ENCODE measurements around the gene PTX4. TPM values are rescaled to one million over a fixed set of nuclear protein-coding genes. Genes with fewer than 3 reads are reported as not detected.

Gene PTX4
- total RNA-seq, 1 donor from 2014 or later, result not detected

DNA sequence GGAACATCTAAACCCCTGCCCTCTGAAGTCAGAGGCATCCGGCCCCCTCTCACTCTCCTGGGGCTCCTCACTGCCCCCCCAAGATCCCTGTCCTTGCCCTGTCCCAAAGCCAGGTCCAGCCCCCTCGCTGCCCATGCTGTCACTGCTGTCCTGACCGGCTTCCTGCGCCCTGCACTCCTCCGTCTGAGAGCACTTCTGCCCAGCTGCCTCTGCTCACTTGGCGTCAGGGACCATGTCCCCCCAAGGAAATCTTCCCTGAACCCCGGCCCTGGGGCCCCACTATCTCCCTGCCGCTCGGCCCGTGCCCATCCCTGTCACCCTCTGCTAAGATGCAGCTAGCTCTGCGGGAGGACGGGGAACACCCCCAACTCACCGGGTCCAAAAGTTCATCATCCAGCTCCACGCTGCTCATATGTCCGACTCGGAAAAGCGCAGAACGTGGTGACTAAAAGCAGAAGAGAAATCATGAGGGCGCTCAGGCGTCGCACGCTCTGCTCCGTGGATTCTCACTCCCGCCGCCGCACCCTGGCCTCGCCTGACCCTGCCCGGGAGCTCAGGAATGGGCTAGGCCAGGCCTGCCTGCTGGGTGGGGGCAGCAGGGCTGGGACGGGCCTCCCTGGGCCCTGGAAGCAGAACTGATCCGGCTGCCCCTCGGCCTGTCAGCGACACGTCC, 23.7 kb downstream of the PTX4 start:
- DNase-seq (ENCODE audit: low read depth), result no peak
- no peak overlapping the region for H3K4me3 ChIP-seq (ENCODE audit: low read depth, low read length)
- TF ChIP-seq, protein P1, sequence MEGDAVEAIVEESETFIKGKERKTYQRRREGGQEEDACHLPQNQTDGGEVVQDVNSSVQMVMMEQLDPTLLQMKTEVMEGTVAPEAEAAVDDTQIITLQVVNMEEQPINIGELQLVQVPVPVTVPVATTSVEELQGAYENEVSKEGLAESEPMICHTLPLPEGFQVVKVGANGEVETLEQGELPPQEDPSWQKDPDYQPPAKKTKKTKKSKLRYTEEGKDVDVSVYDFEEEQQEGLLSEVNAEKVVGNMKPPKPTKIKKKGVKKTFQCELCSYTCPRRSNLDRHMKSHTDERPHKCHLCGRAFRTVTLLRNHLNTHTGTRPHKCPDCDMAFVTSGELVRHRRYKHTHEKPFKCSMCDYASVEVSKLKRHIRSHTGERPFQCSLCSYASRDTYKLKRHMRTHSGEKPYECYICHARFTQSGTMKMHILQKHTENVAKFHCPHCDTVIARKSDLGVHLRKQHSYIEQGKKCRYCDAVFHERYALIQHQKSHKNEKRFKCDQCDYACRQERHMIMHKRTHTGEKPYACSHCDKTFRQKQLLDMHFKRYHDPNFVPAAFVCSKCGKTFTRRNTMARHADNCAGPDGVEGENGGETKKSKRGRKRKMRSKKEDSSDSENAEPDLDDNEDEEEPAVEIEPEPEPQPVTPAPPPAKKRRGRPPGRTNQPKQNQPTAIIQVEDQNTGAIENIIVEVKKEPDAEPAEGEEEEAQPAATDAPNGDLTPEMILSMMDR (conservative IDR thresholded peaks at IDR 0.05; ENCODE audit: low read depth, low read length), result no peak

DNA sequence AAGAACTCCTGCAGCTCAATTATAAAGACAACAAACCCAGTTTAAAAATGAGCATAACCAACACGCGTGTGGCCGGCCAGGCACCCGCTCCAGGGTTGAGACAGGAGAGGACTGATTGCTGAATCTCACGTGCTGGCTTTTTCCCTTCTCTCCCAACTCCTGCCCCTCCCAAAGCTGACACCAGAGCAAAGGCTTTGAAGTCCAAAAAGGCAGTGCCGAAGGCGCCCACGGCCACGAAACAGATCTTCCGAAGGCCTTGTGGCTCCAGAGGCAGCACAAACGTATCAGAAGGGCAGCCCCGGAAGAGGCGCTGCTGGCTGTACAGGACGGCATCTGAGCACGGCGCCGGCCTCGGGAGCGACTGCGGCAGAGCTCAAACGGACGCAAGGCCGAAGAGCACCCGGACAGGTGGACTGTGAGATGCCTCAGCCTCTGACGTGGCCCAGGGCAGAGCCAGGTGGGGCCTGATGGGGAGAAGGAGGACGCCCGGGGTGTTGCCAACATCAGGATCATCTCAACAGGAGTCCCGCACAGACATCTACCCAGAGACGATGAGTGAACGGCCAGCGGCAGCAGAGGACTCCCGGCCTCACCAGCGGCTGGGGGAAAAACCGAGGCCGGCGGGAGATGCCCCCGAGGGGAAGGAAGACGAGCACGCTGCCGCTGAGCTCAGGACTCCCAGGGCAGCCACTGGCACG, 24.4 kb downstream of the PTX4 start:
- H3K4me3 ChIP-seq (ENCODE audit: low read depth, low read length), result no peak overlapping the region
- TF ChIP-seq, protein P1 (conservative IDR thresholded peaks at IDR 0.05; ENCODE audit: low read depth, low read length), result no peak
- DNase-seq (ENCODE audit: low read depth), result no peak

DNA sequence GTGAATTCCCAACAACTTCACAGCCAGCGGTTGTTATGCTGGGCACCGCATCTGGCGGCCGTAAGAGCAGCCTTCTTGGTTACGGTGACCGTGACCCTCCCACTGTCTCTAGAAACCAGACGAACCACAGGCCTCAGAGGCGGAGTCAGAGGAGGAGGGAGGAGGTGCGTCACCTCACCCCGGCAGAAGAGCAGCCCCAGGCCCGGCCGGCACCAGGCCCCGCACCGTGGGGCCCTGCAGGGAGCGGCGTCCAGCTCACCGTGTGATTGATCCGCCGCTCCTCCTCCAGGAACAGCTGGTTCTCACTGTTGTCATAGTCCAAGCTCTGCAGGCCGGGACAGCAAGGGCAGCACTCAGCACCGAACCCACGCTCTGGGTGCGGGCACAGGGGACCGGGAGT, 27.6 kb downstream of the PTX4 start:
- DNase-seq (ENCODE audit: low read depth), result no peak
- TF ChIP-seq, protein P1 (conservative IDR thresholded peaks at IDR 0.05; ENCODE audit: low read depth, low read length), result no peak
- H3K4me3 ChIP-seq (ENCODE audit: low read depth, low read length), result no peak overlapping the region

DNA sequence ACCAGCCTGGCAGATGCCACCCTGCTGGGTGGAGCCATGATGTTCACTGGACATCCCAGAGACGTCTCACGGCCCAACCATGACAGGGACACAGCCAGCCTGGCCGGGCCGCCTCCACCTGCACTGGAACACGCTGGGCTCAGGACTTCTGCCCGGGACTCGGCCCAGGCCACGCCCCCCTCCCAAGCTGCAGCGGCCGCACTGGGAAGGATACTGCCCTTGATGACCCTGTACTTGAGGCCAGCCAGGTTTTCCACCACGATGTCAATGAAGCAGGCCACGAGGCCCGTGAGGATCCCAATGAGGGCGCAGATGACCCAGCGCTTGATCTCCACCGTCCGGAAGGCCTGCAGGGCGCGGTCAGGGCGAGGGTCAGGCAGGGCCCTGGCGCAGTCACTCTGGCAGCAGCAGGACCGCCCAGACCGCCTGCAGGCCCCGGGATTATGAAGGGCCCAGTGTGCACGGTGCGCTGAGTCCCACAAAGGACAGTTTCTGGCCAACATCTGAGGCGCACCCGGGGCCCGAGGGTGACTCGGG, 28.1 kb downstream of the PTX4 start:
- TF ChIP-seq, protein P1 (conservative IDR thresholded peaks at IDR 0.05; ENCODE audit: low read depth, low read length), result no peak
- H3K4me3 ChIP-seq (ENCODE audit: low read depth, low read length), result no peak overlapping the region
- DNase-seq (ENCODE audit: low read depth), result no peak

DNA sequence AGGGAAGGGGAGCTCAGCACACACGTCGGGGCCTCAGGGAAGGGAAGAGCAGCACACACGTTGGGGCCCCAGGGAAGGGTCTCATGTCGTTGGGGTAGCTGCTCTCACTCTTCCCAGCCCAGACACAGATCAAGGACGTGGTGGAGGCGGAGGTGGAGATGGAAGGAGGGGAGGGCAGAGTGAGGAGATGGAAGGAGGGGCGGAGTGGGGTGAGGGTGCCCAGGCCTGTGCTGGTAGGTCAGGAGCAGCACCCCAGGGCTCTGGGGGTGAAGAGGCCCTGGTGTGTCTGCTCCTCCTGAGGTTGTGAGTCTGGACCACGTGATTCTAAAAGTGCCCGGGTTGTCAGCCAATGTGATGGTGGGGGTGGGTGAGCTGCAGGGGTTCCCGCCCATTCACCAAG, 28.8 kb downstream of the PTX4 start:
- TF ChIP-seq, protein P1 (conservative IDR thresholded peaks at IDR 0.05; ENCODE audit: low read depth, low read length), result no peak
- no peak overlapping the region for H3K4me3 ChIP-seq (ENCODE audit: low read depth, low read length)

DNA sequence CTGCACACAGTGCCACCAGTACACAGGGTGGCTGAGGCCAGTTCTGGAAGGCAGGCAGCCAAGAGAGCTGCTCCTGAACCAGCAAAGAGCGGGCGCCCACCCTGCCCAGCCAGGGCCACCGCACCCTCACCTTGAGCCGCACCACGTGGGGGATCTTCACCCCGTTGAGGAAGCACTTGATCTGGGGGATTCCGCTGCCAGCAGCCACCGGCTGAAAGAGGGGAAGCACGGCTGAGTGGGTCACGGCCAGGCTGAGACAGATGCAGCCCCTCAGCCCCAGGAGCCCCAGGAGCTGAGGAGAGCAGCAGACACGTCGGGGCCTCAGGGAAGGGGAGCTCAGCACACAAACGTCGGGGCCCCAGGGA, 29.8 kb downstream of the PTX4 start:
- TF ChIP-seq, protein P1 (conservative IDR thresholded peaks at IDR 0.05; ENCODE audit: low read depth, low read length), result no peak
- H3K4me3 ChIP-seq (ENCODE audit: low read depth, low read length), result no peak overlapping the region
- DNase-seq (ENCODE audit: low read depth), result no peak

More for the DNA sequence above, 28.8 kb downstream of the PTX4 start:
- no peak for DNase-seq (ENCODE audit: low read depth)

All from epithelial cell of proximal tubule (primary cell).